HUES64 (cell line): ENCODE data around the gene CITED1.
A peak's percentile ranks its signal among the peaks of the same experiment; 100 is the strongest.

Experiments
- H3K27ac ChIP-seq: 2 replicates; pipeline ENCODE4 v1.7.0; 2013; ENCODE audit warnings: low read depth, low read length, inconsistent platforms
- H3K27me3 ChIP-seq: 2 replicates; pipeline ENCODE4 v1.6.1; 2013; ENCODE audit warnings: mild to moderate bottlenecking, low read length; ENCODE audit not compliant: insufficient read depth
- H3K36me3 ChIP-seq: 2 replicates; pipeline ENCODE4 v1.6.1; 2013; ENCODE audit warnings: mild to moderate bottlenecking, low read length; ENCODE audit not compliant: insufficient read depth
- H3K4me1 ChIP-seq: 2 replicates; pipeline ENCODE4 v1.6.1; 2013; ENCODE audit warnings: mild to moderate bottlenecking, low read length, moderate library complexity; ENCODE audit not compliant: insufficient read depth
- H3K4me3 ChIP-seq: 2 replicates; pipeline ENCODE4 v1.5.1; 2013; ENCODE audit warnings: mild to moderate bottlenecking, low read length, moderate library complexity
- H3K9ac ChIP-seq: 2 replicates; pipeline ENCODE4 v1.6.1; 2013; ENCODE audit warnings: mild to moderate bottlenecking, low read depth, low read length
- H3K9me3 ChIP-seq: 2 replicates; pipeline ENCODE4 v1.6.1; 2013; ENCODE audit warnings: low read depth, low read length; ENCODE audit not compliant: insufficient read depth
- WGBS: fragments of 150-250, 120-280 bp; methylation state at CpG from one replicate; pipeline ENCODE4 v1.1.7; 2013; ENCODE audit warnings: missing lambda C conversion rate; 5-methylcytosine and 5-hydroxymethylcytosine counted together

Gene CITED1

GRCh38 chrX:72282302-72282701, 23.4 kb downstream of the CITED1 start:
- Histone ChIP-seq H3K27me3 (no peaks in the 10 kb centered on the region), H3K9ac (no peak overlapping the region), H3K4me3 (no peak overlapping the region), H3K36me3 (no peaks in the 10 kb centered on the region), H3K4me1 (no peaks in the 10 kb centered on the region), H3K27ac (no peak overlapping the region), H3K9me3 (no peaks in the 10 kb centered on the region)
- no CpG with 5 or more reads among the region's 1 CpG for WGBS

GRCh38 chrX:72280321-72280845, 25.3 kb downstream of the CITED1 start:
- Histone ChIP-seq H3K4me1 (peaks cover 6% of the 10 kb centered on the region; the same call in 1 of the 2 replicates), H3K4me3 (no peak overlapping the region), H3K9me3 (no peaks in the 10 kb centered on the region), H3K27me3 (no peaks in the 10 kb centered on the region), H3K9ac (no peak overlapping the region), H3K36me3 (peaks cover 10% of the 10 kb centered on the region), H3K27ac (no peak overlapping the region)
- WGBS = 83% methylated on average over 5 of the region's 5 CpGs

GRCh38 chrX:72276478-72276953, 29.2 kb downstream of the CITED1 start:
- H3K4me3 ChIP-seq = peak overlapping the region; percentile 99
- H3K27me3 ChIP-seq = no peaks in the 10 kb centered on the region
- peaks cover 49% of the 10 kb centered on the region for H3K36me3 ChIP-seq
- peaks cover 7% of the 10 kb centered on the region; the same call in 1 of the 2 replicates for H3K4me1 ChIP-seq
- 0% methylated on average over 18 of the region's 18 CpGs for WGBS
- peak overlapping the region; percentile 93 for H3K9ac ChIP-seq
- peak overlapping the region; percentile 86 for H3K27ac ChIP-seq
- no peaks in the 10 kb centered on the region for H3K9me3 ChIP-seq

- peaks cover 7% of the 10 kb centered on the region; the same call in 1 of the 2 replicates for H3K4me1 ChIP-seq
- H3K9ac ChIP-seq = peak overlapping the region; percentile 93; the same call in 1 of the 2 replicates
- no peaks in the 10 kb centered on the region for H3K27me3 ChIP-seq
- H3K36me3 ChIP-seq = peaks cover 68% of the 10 kb centered on the region
- H3K4me3 ChIP-seq = peak overlapping the region; percentile 99
- WGBS = 90% methylated on average over 5 of the region's 5 CpGs
- no peak overlapping the region for H3K27ac ChIP-seq
- H3K9me3 ChIP-seq = no peaks in the 10 kb centered on the region
These were observed 31.2 kb downstream of the CITED1 start for GRCh38 chrX:72274526-72274925.

DNA sequence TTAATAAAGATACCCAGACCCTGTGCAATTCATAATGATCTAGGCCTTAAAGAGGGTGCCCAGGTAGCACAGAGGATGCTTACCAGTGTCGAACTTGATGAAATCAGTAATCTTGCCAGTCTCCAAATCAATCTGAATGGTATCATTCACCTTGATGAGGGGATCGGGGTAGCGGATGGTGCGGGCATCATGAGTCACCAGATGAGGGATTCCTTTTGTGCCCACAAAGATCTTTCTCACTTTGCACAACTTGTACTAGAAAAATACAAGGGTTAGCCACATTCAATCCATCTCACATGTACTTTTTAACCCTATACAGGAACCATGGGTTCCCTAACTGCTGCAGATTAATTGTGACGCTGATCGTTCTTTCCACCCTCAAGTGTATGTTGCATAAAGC, 32.0 kb downstream of the CITED1 start:
- Histone ChIP-seq H3K27ac (no peak overlapping the region), H3K4me3 (no peak overlapping the region; the same call in 1 of the 2 replicates), H3K9me3 (no peaks in the 10 kb centered on the region), H3K36me3 (peaks cover 75% of the 10 kb centered on the region), H3K4me1 (peaks cover 7% of the 10 kb centered on the region; the same call in 1 of the 2 replicates), H3K9ac (0 out of 2 replicates have a peak overlapping the region, but pooled peaks have one; percentile 93), H3K27me3 (no peaks in the 10 kb centered on the region)
- WGBS = 98% methylated on average over 6 of the region's 6 CpGs

- Histone ChIP-seq H3K4me1 (peaks cover 7% of the 10 kb centered on the region; the same call in 1 of the 2 replicates), H3K27me3 (no peaks in the 10 kb centered on the region), H3K9ac (no peak overlapping the region), H3K27ac (no peak overlapping the region), H3K4me3 (no peak overlapping the region), H3K9me3 (no peaks in the 10 kb centered on the region), H3K36me3 (peaks cover 84% of the 10 kb centered on the region)
- 98% methylated on average over 3 of the region's 3 CpGs for WGBS
These were observed 32.8 kb downstream of the CITED1 start for GRCh38 chrX:72272868-72273267.

GRCh38 chrX:72271812-72272211, 33.9 kb downstream of the CITED1 start:
- H3K4me3 ChIP-seq = no peak overlapping the region
- H3K27me3 ChIP-seq = no peaks in the 10 kb centered on the region
- 93% methylated on average over 3 of the region's 3 CpGs for WGBS
- no peak overlapping the region for H3K27ac ChIP-seq
- H3K9me3 ChIP-seq = no peaks in the 10 kb centered on the region
- H3K4me1 ChIP-seq = peaks cover 7% of the 10 kb centered on the region; the same call in 1 of the 2 replicates
- H3K9ac ChIP-seq = no peak overlapping the region
- peaks cover 89% of the 10 kb centered on the region for H3K36me3 ChIP-seq

GRCh38 chrX:72271091-72271788, 34.5 kb downstream of the CITED1 start:
- H3K27me3 ChIP-seq = no peaks in the 10 kb centered on the region
- no peak overlapping the region for H3K4me3 ChIP-seq
- H3K4me1 ChIP-seq = peaks cover 7% of the 10 kb centered on the region; the same call in 1 of the 2 replicates
- 88% methylated on average over 2 of the region's 3 CpGs for WGBS
- no peaks in the 10 kb centered on the region for H3K9me3 ChIP-seq
- H3K27ac ChIP-seq = no peak overlapping the region
- peaks cover 87% of the 10 kb centered on the region for H3K36me3 ChIP-seq
- H3K9ac ChIP-seq = no peak overlapping the region

DNA sequence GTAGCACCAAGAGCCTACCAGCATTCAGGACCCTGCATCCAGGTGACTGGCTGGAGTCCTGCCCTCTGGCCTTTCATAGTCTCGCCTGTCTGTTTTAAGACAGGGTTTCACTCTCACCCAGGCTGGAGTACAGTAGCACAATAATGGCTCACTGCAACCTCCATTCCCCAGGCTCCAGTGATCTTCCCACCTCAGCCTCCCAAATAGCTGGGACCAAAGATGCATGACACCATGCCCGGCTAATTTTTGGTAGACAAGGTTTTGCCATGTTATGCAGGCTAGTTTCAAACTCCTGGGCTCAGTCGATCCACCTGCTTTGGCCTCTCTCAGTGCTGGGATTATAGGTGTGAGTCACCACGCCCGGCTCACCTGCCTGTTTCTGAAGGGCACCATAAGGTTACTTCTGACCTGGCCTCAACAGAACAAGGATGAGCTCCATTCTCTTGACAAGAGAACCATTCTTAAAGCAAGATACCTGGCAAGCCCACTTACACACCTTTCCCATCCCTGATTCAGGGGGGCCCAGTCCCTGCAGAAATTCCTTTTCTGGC, 35.3 kb downstream of the CITED1 start:
- 95% methylated on average over 5 of the region's 5 CpGs for WGBS
- Histone ChIP-seq H3K9ac (no peak overlapping the region), H3K27ac (no peak overlapping the region), H3K36me3 (peaks cover 79% of the 10 kb centered on the region), H3K27me3 (no peaks in the 10 kb centered on the region), H3K4me1 (peaks cover under 1% of the 10 kb centered on the region; the same call in 1 of the 2 replicates), H3K4me3 (no peak overlapping the region), H3K9me3 (no peaks in the 10 kb centered on the region)

GRCh38 chrX:72269671-72270251, 36.0 kb downstream of the CITED1 start:
- Histone ChIP-seq H3K9me3 (no peaks in the 10 kb centered on the region), H3K9ac (no peak overlapping the region), H3K4me3 (no peak overlapping the region), H3K27me3 (no peaks in the 10 kb centered on the region), H3K4me1 (no peaks in the 10 kb centered on the region), H3K27ac (no peak overlapping the region), H3K36me3 (peaks cover 73% of the 10 kb centered on the region)
- 83% methylated on average over 3 of the region's 3 CpGs for WGBS
